Measurements from ENCODE around the gene STAG3. TPM values are rescaled to one million over a fixed set of nuclear protein-coding genes. Genes with fewer than 3 reads are reported as not detected.

Gene STAG3
- total and polyA plus RNA-seq, 3 donors from 2014 or later = 105 to 281 (median 224) TPM

DNA sequence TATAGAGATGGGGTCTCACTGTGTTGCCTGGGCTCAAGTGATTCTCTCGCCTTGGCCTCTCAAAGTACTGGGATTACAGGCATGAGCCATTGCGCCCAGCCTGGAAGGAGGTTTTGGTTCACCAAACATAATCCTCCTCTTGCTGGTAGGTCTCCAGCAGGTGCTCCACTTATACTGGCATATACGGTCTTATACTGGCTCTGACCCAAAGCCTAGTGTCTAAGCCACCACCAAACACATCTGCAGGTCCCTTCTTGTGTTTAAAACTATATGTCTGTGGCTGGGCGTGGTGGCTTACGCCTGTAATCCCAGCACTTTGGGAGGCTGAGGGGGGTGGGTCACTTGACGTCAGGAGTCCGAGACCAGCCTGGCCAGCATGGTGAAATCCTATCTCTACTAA, 45.6 kb upstream of the STAG3 start:
- intact Hi-C loops (cut with DNase I; ENCODE audit: low total_unique reads) = no loop called here
- Histone ChIP-seq H3K36me3 (ENCODE audit: low read depth, missing control alignments) (no peaks in the 10 kb centered on the region), H3K27ac (no peak overlapping the region), H3K4me3 (no peak overlapping the region), H3K9me3 (no peaks in the 10 kb centered on the region), H3K27me3 (no peaks in the 10 kb centered on the region), H3K4me1 (peaks cover 14% of the 10 kb centered on the region)
- TF ChIP-seq, protein P1, sequence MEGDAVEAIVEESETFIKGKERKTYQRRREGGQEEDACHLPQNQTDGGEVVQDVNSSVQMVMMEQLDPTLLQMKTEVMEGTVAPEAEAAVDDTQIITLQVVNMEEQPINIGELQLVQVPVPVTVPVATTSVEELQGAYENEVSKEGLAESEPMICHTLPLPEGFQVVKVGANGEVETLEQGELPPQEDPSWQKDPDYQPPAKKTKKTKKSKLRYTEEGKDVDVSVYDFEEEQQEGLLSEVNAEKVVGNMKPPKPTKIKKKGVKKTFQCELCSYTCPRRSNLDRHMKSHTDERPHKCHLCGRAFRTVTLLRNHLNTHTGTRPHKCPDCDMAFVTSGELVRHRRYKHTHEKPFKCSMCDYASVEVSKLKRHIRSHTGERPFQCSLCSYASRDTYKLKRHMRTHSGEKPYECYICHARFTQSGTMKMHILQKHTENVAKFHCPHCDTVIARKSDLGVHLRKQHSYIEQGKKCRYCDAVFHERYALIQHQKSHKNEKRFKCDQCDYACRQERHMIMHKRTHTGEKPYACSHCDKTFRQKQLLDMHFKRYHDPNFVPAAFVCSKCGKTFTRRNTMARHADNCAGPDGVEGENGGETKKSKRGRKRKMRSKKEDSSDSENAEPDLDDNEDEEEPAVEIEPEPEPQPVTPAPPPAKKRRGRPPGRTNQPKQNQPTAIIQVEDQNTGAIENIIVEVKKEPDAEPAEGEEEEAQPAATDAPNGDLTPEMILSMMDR (IDR thresholded peaks at IDR 0.05) = no peak
- DNase-seq = no peak
- 79 to 80% methylated on average over 7 of the region's 7 CpGs for WGBS, 2 donors

DNA sequence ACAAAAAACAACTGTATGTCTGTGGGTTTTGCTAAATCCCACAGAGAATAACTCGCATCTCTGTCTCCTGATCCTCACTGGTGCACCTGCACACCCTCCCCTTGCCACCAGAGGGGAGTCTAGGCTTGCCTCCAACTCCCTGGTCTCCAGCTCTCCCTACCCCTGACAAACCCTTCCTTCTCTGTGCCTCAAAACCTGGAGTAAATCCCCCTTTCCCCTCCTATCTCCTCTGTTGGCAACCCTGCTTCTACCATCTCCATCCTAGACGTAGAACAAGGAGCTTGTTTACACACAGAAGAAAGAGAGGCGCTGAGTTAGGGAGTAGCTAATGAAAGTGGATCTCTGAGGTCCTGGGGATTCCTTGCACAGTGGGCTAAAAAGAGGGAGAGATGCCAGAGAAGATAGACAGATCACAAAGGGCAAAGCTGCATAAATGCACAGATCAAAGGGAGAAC, 45.0 kb upstream of the STAG3 start:
- 35 to 40% methylated on average over 3 of the region's 3 CpGs for WGBS, 2 donors
- Histone ChIP-seq H3K4me1 (peaks cover 14% of the 10 kb centered on the region), H3K9me3 (no peaks in the 10 kb centered on the region), H3K4me3 (no peak overlapping the region), H3K36me3 (ENCODE audit: low read depth, missing control alignments) (no peaks in the 10 kb centered on the region), H3K27me3 (no peaks in the 10 kb centered on the region), H3K27ac (peak overlapping the region in 1 of 2 donors; percentile 9)
- peak; percentile 78 for DNase-seq
- TF ChIP-seq, protein P1 (IDR thresholded peaks at IDR 0.05) = peak; percentile 68 to 72 (median 69)
- TF ChIP-seq POLR2A (IDR thresholded peaks at IDR 0.05) = no peak
- intact Hi-C loops (cut with DNase I; ENCODE audit: low total_unique reads) = no loop called here

DNA sequence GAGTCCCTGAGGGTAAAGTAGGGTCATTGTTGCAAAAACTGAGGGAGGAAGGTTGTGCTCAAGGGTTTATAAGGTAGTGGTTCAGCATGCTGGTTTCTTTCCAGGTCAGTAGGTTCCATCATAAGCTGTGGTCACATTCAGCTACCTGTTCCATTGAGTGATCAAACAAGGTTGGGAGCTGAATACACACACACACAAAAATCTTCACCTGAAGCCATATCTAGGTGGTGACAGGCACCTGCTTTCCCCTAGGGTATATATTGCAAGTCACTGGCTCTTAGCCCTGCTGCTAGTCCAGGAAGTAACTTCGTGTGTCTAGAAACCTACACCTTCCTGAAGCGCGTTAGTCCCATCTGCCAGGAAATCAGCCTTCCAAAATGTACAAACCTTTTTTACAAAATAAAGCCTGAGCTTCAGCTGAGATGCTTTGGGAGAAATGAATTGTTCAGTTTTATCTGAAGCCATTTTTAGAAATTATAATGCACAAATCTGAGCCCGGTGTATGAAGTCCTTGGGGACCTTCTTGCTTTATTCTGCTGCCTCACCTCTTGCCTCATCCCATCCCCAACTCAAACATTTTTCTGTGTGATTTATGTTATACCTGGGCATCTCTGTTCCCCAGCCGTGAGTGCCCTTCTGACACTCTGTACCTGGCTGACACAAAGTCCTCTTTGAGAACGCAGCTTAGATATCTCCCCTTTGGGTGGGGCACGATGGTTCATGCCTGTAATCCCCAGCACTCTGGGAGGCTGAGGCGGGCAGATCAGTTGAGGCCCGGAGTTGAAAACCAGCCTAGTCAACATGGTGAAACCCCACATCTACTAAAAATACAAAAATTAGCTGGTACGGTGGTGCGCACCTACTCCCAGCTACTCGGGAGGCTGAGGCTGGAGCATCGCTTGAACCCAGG, 39.6 kb upstream of the STAG3 start:
- Histone ChIP-seq H3K4me3 (no peak overlapping the region), H3K27me3 (no peaks in the 10 kb centered on the region), H3K9me3 (no peaks in the 10 kb centered on the region), H3K4me1 (peaks cover under 1% of the 10 kb centered on the region), H3K36me3 (ENCODE audit: low read depth, missing control alignments) (no peaks in the 10 kb centered on the region), H3K27ac (no peak overlapping the region)
- intact Hi-C loops (cut with DNase I; ENCODE audit: low total_unique reads) = no loop called here
- WGBS, 2 donors = 83 to 87% methylated on average over 13 of the region's 13 CpGs
- TF ChIP-seq, protein P1 (IDR thresholded peaks at IDR 0.05) = no peak
- no peak for TF ChIP-seq POLR2A (IDR thresholded peaks at IDR 0.05)
- DNase-seq = no peak

DNA sequence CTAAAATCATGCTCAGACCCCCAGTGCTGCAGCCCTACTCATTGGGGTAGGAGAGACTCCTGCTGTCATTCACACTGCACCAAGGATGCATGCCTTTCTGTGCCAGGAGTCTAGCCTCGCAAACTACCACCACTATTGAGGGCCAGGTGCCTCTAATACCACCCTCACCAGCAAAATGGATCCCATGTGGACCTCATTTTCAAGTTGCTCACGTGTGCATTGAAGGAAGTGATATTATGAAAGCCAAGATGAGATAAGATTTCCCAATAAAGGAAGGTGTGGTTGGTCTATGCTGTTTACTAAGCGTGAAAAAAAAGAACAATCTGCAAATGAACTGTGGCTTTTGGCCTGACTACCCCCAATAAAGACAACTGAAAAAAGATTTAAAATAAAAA, 36.2 kb upstream of the STAG3 start:
- no peaks in the 10 kb centered on the region for H3K36me3 ChIP-seq (ENCODE audit: low read depth, missing control alignments)
- H3K27me3 ChIP-seq = no peaks in the 10 kb centered on the region
- intact Hi-C loops (cut with DNase I; ENCODE audit: low total_unique reads) = no loop called here
- 82 to 85% methylated on average over 3 of the region's 3 CpGs for WGBS, 2 donors
- H3K4me1 ChIP-seq = no peaks in the 10 kb centered on the region
- no peak for DNase-seq
- H3K9me3 ChIP-seq = no peaks in the 10 kb centered on the region
- no peak overlapping the region for H3K4me3 ChIP-seq
- no peak overlapping the region for H3K27ac ChIP-seq
- no peak for TF ChIP-seq POLR2A (IDR thresholded peaks at IDR 0.05)
- TF ChIP-seq, protein P1 (IDR thresholded peaks at IDR 0.05) = no peak
